GM12872 (cell line): ENCODE measurements around the gene HASPIN.

Experiments used
- TF ChIP-seq, protein P1 (sequence below): IDR thresholded peaks from 3 replicates; pipeline ENCODE4 v1.5.1; 2011; ENCODE audit warnings: low read depth, mild to moderate bottlenecking, low read length, moderate library complexity; ENCODE audit not compliant: insufficient read depth

Gene HASPIN

DNA sequence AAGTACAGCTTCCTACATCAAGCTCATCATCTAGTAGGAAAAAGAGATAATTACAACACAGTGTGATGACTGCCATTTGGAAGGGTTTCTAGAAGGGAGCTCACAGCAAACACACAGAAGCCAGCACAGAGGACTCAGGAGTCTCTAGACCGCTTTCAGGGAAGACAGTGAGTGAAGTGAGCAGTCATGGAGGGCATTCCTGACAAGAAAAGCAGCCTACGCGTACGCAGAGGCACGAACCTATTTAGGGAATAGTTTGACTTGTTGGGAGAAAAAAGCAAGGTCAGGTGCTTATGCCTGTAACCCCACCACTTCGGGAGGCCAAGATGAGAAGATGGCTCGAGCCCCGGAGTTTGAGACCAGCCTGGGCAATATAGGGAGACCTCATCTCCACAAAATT lies 8.4 kb upstream of the HASPIN start:
- TF ChIP-seq, protein P1, sequence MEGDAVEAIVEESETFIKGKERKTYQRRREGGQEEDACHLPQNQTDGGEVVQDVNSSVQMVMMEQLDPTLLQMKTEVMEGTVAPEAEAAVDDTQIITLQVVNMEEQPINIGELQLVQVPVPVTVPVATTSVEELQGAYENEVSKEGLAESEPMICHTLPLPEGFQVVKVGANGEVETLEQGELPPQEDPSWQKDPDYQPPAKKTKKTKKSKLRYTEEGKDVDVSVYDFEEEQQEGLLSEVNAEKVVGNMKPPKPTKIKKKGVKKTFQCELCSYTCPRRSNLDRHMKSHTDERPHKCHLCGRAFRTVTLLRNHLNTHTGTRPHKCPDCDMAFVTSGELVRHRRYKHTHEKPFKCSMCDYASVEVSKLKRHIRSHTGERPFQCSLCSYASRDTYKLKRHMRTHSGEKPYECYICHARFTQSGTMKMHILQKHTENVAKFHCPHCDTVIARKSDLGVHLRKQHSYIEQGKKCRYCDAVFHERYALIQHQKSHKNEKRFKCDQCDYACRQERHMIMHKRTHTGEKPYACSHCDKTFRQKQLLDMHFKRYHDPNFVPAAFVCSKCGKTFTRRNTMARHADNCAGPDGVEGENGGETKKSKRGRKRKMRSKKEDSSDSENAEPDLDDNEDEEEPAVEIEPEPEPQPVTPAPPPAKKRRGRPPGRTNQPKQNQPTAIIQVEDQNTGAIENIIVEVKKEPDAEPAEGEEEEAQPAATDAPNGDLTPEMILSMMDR: no peak

DNA sequence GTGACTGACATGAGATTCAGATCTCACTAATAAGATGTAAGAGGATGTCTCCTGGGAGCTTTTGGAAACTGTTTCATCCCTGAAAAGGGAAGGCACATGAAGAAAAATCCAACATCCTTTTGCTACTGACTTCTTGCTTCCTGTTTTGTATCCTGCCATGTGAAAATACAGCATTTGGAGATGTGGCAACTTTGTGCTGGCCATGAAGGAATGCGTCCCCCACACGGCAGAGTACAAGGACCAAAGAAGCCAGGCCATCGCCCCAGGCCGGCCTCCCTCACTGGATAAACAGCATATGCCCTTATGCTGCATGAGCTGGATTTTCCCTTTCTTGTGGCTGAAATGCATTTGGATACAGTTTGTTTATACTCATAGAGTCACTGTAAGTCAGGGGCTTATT lies 5.5 kb upstream of the HASPIN start:
- TF ChIP-seq, protein P1: no peak

DNA sequence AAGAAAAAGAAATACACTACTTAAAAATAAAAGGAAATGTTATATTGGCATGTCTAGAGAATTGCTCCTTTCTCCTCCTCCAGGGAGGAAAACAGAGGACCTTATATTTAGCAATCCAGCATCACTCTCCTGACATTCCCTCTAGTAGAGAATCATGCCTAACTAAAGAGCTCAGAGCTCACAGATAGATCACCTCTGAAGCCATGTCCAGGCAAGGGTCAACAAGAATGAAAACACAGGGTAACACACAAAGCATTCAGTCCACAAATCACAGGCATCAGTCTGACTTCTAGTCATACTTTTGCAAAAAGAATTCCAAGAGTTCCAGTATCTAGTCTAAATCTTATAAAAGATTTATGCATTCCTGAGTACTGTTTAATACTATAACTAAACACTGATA lies 4.4 kb upstream of the HASPIN start:
- TF ChIP-seq, protein P1: no peak

DNA sequence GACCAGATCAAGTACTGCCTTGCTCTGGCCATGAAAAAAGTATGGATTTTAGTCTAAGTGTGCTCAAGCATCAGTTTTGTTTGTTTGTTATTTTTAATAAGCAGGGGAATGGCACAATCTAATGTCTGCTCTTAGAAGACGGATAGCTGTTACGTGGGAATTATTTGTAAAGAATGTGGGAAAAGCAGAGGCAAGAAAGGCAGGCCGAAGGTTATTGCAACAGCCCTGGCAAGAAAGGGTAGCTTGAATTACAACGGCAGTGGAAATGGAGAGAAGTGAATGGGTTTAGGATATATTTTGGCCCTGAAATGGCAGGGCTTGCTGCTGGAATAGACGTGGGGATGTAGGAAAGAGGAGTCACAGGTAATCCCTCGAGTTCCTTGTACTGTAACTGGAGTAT lies 987 bp upstream of the HASPIN start:
- TF ChIP-seq, protein P1: no peak

DNA sequence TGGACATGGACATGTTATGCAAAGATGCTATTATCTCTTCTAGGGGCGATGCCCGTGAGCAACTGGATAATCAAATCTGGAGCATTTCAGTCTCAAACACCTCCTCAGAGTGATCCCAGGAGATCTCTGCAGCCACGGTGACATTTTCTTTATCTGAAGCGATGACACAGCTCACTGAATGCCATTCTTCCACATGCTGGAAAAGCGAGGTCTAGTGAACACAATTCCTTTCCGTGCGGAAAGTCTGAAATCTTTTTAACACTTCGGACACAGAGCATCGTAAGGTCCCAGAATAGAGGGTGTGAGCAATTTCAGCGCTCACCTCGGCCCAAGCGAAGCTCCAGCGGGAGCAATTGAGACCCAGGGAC lies 531 bp upstream of the HASPIN start:
- TF ChIP-seq, protein P1: no peak

DNA sequence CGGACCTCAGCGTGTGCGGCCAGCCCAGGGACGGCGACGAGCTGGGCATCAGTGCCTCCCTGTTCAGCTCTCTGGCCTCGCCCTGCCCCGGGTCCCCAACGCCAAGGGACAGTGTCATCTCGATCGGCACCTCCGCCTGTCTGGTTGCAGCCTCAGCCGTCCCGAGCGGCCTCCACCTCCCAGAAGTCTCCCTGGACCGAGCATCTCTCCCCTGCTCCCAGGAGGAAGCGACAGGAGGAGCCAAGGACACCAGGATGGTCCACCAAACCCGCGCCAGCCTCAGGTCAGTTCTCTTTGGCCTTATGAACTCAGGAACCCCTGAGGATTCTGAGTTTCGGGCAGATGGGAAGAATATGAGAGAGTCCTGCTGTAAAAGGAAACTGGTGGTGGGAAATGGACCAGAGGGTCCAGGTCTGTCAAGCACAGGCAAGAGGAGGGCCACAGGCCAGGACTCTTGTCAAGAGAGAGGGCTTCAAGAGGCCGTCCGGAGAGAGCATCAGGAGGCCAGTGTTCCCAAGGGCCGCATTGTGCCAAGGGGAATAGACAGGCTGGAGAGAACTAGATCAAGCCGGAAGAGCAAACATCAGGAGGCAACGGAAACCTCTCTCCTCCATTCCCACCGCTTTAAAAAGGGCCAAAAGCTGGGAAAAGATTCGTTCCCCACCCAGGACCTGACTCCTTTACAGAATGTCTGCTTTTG lies 825 bp downstream of the HASPIN start:
- TF ChIP-seq, protein P1: no peak

DNA sequence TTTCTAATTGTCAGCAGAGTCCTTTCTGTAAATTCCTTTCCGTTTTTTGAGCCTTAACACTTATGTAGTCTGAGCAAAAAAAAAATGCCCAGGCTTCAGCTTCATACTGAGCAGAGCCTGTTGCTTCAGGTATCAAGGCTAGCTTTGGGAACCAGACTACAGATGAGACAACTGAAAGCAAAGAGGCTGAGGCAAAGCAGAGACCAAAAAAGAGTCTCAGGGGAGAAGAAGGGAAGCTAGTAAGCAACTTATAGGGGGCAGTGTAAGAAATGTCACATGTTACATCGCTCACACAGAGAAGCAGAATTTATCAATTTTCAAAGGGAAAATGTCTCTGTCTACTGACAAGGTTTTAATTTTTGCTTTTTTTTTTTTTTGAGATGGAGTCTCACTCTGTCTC lies 3.3 kb downstream of the HASPIN start:
- TF ChIP-seq, protein P1: no peak
